NCI-H1436 treated with DMSO at 0.1 percent for 48 hours (cell line): ENCODE measurements around the gene COX7A2L.
"Not testable (repeated sequence)": the region's sequence is repeated elsewhere in the genome, so short reads cannot be mapped to it uniquely, and the experiment has no call there.

Experiments
- DNase-seq: peaks from one replicate; lab custom pipeline; 2025; lab: John Stamatoyannopoulos, UW

The COX7A2L gene

DNA sequence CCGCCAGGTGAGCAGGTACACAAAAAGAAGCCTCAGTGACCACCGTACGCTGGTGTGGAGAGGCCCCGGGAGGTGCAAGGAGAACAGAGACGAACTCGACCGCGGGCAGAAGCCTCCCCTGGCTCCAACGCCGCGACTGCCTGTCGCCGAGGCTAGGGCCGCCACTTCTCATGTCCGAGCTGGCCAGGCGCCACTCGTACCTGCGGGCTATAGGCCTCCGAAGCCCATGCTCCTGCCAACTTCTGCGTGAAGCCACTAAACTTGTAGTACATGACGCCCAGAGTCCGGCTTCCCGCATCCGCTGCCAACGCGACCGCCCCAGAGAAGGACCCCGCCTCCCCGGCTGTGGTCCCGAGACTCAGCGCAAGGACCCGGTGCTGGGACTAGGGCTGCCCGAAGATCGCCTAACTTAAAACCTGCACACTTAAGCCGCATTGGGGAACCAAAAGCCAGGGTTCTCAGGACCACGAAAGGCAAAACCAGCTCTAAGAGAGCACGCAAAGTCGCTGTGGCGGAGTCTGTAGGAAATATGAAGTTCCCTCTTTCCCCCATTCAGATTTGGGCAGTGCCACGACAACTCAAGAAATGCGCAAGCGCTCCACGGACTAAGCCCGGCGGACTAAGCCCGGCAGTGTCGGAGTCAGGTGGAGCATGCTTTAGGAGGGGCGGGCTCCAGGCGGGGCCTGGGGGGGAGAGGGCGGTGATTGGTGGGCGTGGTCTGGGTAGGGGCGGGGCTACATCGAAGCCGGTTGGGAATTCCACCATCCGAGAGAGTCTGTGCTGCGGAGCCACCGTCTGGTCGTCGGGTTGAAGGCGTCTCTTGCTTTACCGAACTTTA is at the start of gene COX7A2L:
Gene COX7A2L (minus strand): TSS at position 328 of the 838 bp plus-strand sequence. CDS start 56 bp downstream, at position 272.
- peak; percentile 83 for DNase-seq

- DNase-seq, result no peak
These were observed 47.0 kb upstream of the COX7A2L start for GRCh38 chr2:42408009-42408408.

- DNase-seq, result no peak
These were observed 46.5 kb upstream of the COX7A2L start for GRCh38 chr2:42407476-42407875.

GRCh38 chr2:42404676-42405075 is 43.7 kb upstream of the COX7A2L start:
- DNase-seq, result no peak

GRCh38 chr2:42401773-42402172 is 40.8 kb upstream of the COX7A2L start:
- no peak for DNase-seq

GRCh38 chr2:42398052-42398451 is 37.0 kb upstream of the COX7A2L start:
- not testable (repeated sequence) for DNase-seq

GRCh38 chr2:42393320-42393719 is 32.3 kb upstream of the COX7A2L start:
- not testable (repeated sequence) for DNase-seq

DNA sequence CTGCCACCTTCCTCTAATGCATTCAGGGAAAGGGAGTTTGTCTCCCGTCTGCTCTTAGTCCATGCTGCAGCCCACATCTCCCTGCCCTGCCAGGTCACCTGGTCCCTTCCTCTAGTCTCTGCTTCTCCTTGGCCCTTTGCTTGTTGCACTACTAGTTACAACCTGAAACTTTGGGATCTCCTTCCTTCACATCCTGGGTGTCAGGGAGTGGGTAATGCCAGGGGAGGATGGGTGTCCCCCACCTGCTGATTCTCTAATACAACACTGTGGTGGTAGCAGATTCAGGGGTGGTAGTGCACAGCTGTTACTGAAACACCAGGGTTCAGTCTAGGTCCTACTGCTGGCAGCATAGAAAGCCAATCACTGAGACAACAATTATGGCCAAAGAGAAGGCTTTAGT is 31.2 kb upstream of the COX7A2L start:
- DNase-seq, result no peak

- no peak for DNase-seq
These were observed 29.5 kb upstream of the COX7A2L start for GRCh38 chr2:42390401-42390969.

GRCh38 chr2:42386682-42387081 is 25.7 kb upstream of the COX7A2L start:
- DNase-seq, result no peak

- no peak for DNase-seq
These were observed 24.2 kb upstream of the COX7A2L start for GRCh38 chr2:42385225-42385624.

GRCh38 chr2:42383855-42384530 is 23.0 kb upstream of the COX7A2L start:
- DNase-seq, result no peak

GRCh38 chr2:42382144-42382543 is 21.1 kb upstream of the COX7A2L start:
- DNase-seq, result no peak

- not testable (repeated sequence) for DNase-seq
These were observed 19.0 kb upstream of the COX7A2L start for GRCh38 chr2:42380026-42380425.

DNA sequence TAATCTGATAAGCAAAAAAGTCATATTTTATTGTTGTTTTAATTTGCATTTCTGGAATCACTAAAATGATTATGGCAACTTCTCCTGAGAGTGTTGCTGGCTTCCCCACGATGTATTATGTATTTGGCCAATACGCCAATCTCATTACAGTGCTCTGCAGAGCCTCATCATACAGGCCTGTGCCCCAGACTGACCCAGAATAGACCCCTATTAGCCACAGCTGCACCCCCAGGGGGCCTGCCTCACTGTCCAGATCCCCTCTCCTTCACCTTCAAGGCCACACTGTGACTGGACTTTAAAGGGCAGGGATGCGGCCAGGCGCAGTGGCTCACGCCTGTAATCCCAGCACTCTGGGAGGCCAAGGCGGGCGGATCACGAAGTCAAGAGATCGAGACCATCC is 17.4 kb upstream of the COX7A2L start:
- DNase-seq, result no peak

GRCh38 chr2:42376758-42377157 is 15.7 kb upstream of the COX7A2L start:
- DNase-seq, result no peak

- DNase-seq, result no peak
These were observed 11.6 kb upstream of the COX7A2L start for GRCh38 chr2:42372474-42373200.

DNA sequence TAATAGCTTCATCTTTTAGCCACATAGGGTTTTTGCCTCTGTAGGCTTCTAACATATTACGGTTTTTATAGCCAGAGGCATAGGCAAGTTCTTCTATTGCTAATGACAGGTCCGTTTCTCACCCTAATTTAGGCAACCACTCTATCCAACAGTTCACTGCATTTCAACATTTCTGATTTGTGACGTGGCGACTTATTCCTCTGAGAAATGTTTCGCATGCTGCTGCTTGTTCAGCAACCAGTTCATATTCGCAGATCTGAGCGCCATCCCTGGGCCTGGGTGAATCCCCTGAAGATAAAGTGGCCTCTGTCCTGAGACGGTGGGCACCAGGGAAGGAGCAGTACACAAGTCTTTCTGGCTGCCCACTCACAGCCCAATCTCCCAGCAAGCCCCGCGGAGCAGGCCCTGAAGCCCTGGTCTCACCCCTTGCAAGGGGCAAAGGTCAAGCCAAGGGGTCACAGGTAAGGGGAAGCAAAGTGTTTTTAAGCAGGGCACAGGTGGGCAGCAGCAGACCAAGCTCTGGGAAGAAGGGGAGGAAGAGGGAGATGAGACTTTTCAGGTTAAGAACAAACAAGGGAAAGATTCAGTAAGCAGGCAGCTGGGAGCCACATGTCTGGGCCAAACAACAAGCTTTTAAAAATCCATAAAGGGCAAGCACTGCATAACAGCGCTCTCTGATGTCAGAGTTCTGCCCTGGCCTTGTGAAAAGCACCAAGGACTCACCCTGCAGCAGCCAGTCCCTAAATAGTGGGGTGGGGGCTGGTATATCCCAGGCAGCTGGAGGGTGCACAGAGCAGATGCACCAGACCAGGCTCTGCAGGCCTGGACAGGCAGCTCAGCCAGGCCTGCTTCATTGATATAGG is 10.8 kb upstream of the COX7A2L start:
- no peak for DNase-seq

DNA sequence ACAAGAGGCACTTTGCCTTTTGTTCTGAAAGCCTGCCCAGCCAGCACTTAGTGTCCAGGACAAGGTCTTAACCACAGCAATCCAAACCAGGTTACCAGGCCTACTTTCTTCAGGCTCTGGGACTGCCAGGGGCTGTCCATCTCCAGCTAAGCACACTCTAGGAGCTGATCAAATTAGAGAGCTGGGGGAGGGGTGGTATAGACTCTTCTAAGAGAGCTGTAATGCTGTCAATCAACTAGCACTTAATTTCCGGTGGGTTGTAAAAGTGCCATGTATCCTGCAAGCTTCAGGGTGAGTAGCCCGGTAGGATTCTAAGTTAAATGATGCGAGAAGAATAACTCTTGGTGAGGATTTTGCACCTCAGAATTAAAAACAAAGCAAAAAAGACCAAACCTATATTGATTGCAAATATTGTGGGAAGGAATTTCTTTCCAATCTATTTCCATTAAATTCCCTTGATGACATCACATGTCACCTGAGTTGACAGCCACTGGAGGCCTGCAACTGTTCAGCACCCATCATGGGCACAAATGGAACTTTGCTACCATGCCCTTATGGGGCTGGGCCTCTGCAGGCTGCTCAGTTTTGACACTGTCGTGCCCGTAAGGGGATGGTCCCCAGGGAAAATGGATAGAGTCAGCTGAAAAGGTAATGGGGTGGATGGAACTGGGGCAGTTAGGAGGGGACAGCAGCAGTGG is 8.7 kb upstream of the COX7A2L start:
- no peak for DNase-seq

GRCh38 chr2:42368817-42369531 is 8.0 kb upstream of the COX7A2L start:
- no peak for DNase-seq
